K562 (cell line): ENCODE measurements around the gene KCNN3. TPM values are rescaled to one million over a fixed set of nuclear protein-coding genes. Genes with fewer than 3 reads are reported as not detected.

Experiments used
- ELF4 ChIP-seq: fragments of 450-650 bp; formaldehyde crosslinking; IDR thresholded peaks from 2 replicates; pipeline ENCODE4 v1.4.0; 2022; ENCODE audit warnings: missing genetic modification characterization
- MED1 ChIP-seq: sonication (generic); formaldehyde crosslinking; IDR thresholded peaks from 2 replicates; pipeline ENCODE4 v1.8.1; 2023; ENCODE audit warnings: missing genetic modification reagents, borderline replicate concordance
- MLLT1 ChIP-seq, 2 experiments: fragments of 450-650 bp; IDR thresholded peaks; 2 replicates each; pipeline ENCODE4 v1.6.1; 2016
- MTA2 ChIP-seq: fragments of 450-650 bp; IDR thresholded peaks from 2 replicates; pipeline ENCODE4 v1.6.1; 2016; ENCODE audit warnings: low read depth
- MYC ChIP-seq, 2 experiments: fragments of 250-450 bp in 1 of 2; sonication (Bioruptor Pico) in 1 of 2; IDR thresholded peaks; 2 replicates each; pipeline versions ENCODE4 v1.5.1 to v1.6.1; 2012 to 2021; ENCODE audit warnings: low read depth in 2 of 2, borderline replicate concordance in 1 of 2, improper control_type of control experiment in 1 of 2, low read length in 1 of 2, mild to moderate bottlenecking in 1 of 2, moderate library complexity in 1 of 2
- SOX6 ChIP-seq: fragments of 450-650 bp; IDR thresholded peaks from 2 replicates; pipeline ENCODE4 v1.6.1; 2014; ENCODE audit warnings: mild to moderate bottlenecking
- SP1 ChIP-seq: sonication (generic); formaldehyde crosslinking; IDR thresholded peaks from 2 replicates; pipeline ENCODE4 v1.8.1; 2022; ENCODE audit warnings: mild to moderate bottlenecking, missing genetic modification reagents
- TAF1 ChIP-seq: IDR thresholded peaks from 2 replicates; pipeline ENCODE4 v1.6.1; 2011; ENCODE audit warnings: mild to moderate bottlenecking, low read length, moderate library complexity; ENCODE audit not compliant: insufficient read depth, control insufficient read depth, severe bottlenecking; ENCODE audit errors: extremely low read depth
- VEZF1 ChIP-seq: fragments of 200-800 bp; sonication (Bioruptor generic); IDR thresholded peaks from 2 replicates; pipeline ENCODE4 v1.6.1; 2017; ENCODE audit warnings: missing genetic modification characterization, missing compliant biosample characterization
- ZBED1 ChIP-seq: IDR thresholded peaks from 2 replicates; pipeline ENCODE4 v1.6.1; 2014
- ZNF253 ChIP-seq: fragments of 250-450 bp; sonication (Bioruptor Pico); conservative IDR thresholded peaks from 2 replicates; pipeline ENCODE4 v1.6.1; 2021; ENCODE audit warnings: mild to moderate bottlenecking
- ZNF316 ChIP-seq: fragments of 450-650 bp; IDR thresholded peaks from 2 replicates; pipeline ENCODE4 v1.6.1; 2016
- ZNF766 ChIP-seq: fragments of 200-800 bp; sonication (Bioruptor generic); conservative IDR thresholded peaks from 2 replicates; pipeline ENCODE4 v1.6.1; 2016; ENCODE audit warnings: missing genetic modification characterization, missing compliant biosample characterization
- polyA plus RNA-seq, 8 experiments: library from polyadenylated mRNA; depleted of rRNA in 4 of 8; stranded (reverse) in 5 of 8; unstranded in 3 of 8; fragments of >200 nt; fragmentation: Nextera tagmentation in 2 of 8; fragmentation: Illumina TruSeq in 1 of 8; extraction: Ambion mirVana in 2 of 8; extraction: Trizol in 1 of 8; gene quantifications; 2 replicates each; pipeline versions ENCODE4 v1.2.1 to v1.2.3, GENCODE V29; 2011 to 2014; ENCODE audit warnings: inconsistent platforms in 1 of 8, missing spikeins in 1 of 8
- total RNA-seq, 7 experiments: library from RNA; depleted of rRNA in 6 of 7; stranded (reverse); fragments of >200 nt in 6 of 7; fragmentation: Illumina TruSeq in 2 of 7; extraction: Trizol in 2 of 7; gene quantifications; 2 replicates each; pipeline versions ENCODE4 v1.2.1 to v1.2.3, GENCODE V29; 2011 to 2021; ENCODE audit warnings: low replicate concordance in 1 of 7
- TF ChIP-seq, protein P1 (sequence below), 2 experiments: fragments of 450-650 bp; conservative IDR thresholded peaks; 2 replicates each; pipeline ENCODE4 v1.6.1; 2017; ENCODE audit warnings: mild to moderate bottlenecking in 2 of 2, moderate library complexity in 2 of 2
- TF ChIP-seq, protein P2 (sequence below): sonication (generic); formaldehyde crosslinking; IDR thresholded peaks from 2 replicates; pipeline ENCODE4 v1.9.0; 2022; ENCODE audit warnings: mild to moderate bottlenecking, missing genetic modification reagents
- TF ChIP-seq, protein P3 (sequence below): fragments of 450-650 bp; IDR thresholded peaks from 2 replicates; pipeline ENCODE4 v1.6.1; 2014; ENCODE audit warnings: low read depth, mild to moderate bottlenecking, moderate library complexity, borderline replicate concordance
- TF ChIP-seq, protein P4 (sequence below): fragments of 250-450 bp; sonication (Bioruptor Pico); IDR thresholded peaks from 2 replicates; pipeline ENCODE4 v1.9.0; 2021; ENCODE audit warnings: mild to moderate bottlenecking, inconsistent platforms

The KCNN3 gene
- total and polyA plus RNA-seq, 9 of the 15 experiments (the other 6 are each of a cell fraction or from before 2014, with no cell fraction given), result 0.02 to 0.03 TPM; not detected in 7

- TF ChIP-seq, protein P1, sequence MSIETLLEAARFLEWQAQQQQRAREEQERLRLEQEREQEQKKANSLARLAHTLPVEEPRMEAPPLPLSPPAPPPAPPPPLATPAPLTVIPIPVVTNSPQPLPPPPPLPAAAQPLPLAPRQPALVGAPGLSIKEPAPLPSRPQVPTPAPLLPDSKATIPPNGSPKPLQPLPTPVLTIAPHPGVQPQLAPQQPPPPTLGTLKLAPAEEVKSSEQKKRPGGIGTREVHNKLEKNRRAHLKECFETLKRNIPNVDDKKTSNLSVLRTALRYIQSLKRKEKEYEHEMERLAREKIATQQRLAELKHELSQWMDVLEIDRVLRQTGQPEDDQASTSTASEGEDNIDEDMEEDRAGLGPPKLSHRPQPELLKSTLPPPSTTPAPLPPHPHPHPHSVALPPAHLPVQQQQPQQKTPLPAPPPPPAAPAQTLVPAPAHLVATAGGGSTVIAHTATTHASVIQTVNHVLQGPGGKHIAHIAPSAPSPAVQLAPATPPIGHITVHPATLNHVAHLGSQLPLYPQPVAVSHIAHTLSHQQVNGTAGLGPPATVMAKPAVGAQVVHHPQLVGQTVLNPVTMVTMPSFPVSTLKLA (conservative IDR thresholded peaks at IDR 0.05), result peak in 1 of 2 experiments; percentile 68; a peak in 3 of 4 replicates
- TF ChIP-seq ZNF766 (CRISPR knock-in tag) (peak; percentile 60; the same call in 1 of the 2 replicates), MED1 (CRISPR knock-in tag) (no peak), ELF4 (CRISPR knock-in tag) (peak; percentile 47; the same call in 1 of the 2 replicates), ZNF316 (no peak), MYC (IDR thresholded peaks at IDR 0.05; ENCODE audit: low read depth, low read length) (peak; percentile 80), MYC (CRISPR knock-in tag; IDR thresholded peaks at IDR 0.05; ENCODE audit: borderline replicate concordance, low read depth) (no peak), SOX6 (peak; percentile 71), ZBED1 (no peak), VEZF1 (CRISPR knock-in tag) (peak; percentile 47), MLLT1 (IDR thresholded peaks at IDR 0.05) (0 out of 4 replicates have a peak, but pooled peaks of 1 of the 2 experiments have one; percentile 41), TAF1 (no peak), MTA2 (peak; percentile 78), ZNF253 (CRISPR knock-in tag) (no peak), SP1 (CRISPR knock-in tag) (0 out of 2 replicates have a peak, but pooled peaks have one; percentile 40)
- TF ChIP-seq, protein P2, sequence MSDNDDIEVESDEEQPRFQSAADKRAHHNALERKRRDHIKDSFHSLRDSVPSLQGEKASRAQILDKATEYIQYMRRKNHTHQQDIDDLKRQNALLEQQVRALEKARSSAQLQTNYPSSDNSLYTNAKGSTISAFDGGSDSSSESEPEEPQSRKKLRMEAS, result peak; percentile 77
- TF ChIP-seq, protein P3, sequence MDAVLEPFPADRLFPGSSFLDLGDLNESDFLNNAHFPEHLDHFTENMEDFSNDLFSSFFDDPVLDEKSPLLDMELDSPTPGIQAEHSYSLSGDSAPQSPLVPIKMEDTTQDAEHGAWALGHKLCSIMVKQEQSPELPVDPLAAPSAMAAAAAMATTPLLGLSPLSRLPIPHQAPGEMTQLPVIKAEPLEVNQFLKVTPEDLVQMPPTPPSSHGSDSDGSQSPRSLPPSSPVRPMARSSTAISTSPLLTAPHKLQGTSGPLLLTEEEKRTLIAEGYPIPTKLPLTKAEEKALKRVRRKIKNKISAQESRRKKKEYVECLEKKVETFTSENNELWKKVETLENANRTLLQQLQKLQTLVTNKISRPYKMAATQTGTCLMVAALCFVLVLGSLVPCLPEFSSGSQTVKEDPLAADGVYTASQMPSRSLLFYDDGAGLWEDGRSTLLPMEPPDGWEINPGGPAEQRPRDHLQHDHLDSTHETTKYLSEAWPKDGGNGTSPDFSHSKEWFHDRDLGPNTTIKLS, result no peak
- TF ChIP-seq, protein P4, sequence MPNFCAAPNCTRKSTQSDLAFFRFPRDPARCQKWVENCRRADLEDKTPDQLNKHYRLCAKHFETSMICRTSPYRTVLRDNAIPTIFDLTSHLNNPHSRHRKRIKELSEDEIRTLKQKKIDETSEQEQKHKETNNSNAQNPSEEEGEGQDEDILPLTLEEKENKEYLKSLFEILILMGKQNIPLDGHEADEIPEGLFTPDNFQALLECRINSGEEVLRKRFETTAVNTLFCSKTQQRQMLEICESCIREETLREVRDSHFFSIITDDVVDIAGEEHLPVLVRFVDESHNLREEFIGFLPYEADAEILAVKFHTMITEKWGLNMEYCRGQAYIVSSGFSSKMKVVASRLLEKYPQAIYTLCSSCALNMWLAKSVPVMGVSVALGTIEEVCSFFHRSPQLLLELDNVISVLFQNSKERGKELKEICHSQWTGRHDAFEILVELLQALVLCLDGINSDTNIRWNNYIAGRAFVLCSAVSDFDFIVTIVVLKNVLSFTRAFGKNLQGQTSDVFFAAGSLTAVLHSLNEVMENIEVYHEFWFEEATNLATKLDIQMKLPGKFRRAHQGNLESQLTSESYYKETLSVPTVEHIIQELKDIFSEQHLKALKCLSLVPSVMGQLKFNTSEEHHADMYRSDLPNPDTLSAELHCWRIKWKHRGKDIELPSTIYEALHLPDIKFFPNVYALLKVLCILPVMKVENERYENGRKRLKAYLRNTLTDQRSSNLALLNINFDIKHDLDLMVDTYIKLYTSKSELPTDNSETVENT (CRISPR knock-in tag), result no peak
These were observed 14.1 kb upstream of the KCNN3 start (continued) for GRCh38 chr1:154883919-154884868.
